HUES6 (cell line): ENCODE results near the gene BUB1.

Experiments
- H3K27ac ChIP-seq: 2 replicates; pipeline ENCODE4 v1.7.0; 2013; ENCODE audit warnings: low read depth, mild to moderate bottlenecking, low read length, inconsistent platforms
- H3K27me3 ChIP-seq: 2 replicates; pipeline ENCODE4 v1.6.1; 2013; ENCODE audit warnings: low read length; ENCODE audit not compliant: control insufficient read depth, insufficient read depth
- H3K36me3 ChIP-seq: 2 replicates; pipeline ENCODE4 v1.6.1; 2013; ENCODE audit warnings: low read length; ENCODE audit not compliant: control insufficient read depth, insufficient read depth
- H3K4me1 ChIP-seq: 2 replicates; pipeline ENCODE4 v1.6.1; 2013; ENCODE audit warnings: low read length; ENCODE audit not compliant: control insufficient read depth, insufficient read depth
- H3K4me3 ChIP-seq: 2 replicates; pipeline ENCODE4 v1.5.1; 2013; ENCODE audit warnings: low read depth, low read length
- H3K9ac ChIP-seq: one replicate; pipeline ENCODE4 v1.6.1; 2013; ENCODE audit warnings: mild to moderate bottlenecking, low read length
- H3K9me3 ChIP-seq: 2 replicates; pipeline ENCODE4 v1.6.1; 2013; ENCODE audit warnings: low read depth, low read length; ENCODE audit not compliant: control insufficient read depth, insufficient read depth

Gene BUB1

GRCh38 chr2:110677530-110678456, at the start of gene BUB1:
BUB1 (minus strand) TSS chr2:110678063; CDS start chr2:110677995, 68 bp downstream.
- H3K27me3 ChIP-seq: 0 out of 2 replicates have a peak, but pooled peaks cover 5% of the 10 kb centered on the region
- H3K4me1 ChIP-seq: peaks cover 34% of the 10 kb centered on the region
- peak within 1 kb of the TSS; percentile 81 for H3K9ac ChIP-seq
- H3K36me3 ChIP-seq: peaks cover 28% of the 10 kb centered on the region
- peaks cover 7% of the 10 kb centered on the region for H3K9me3 ChIP-seq
- peak within 1 kb of the TSS; percentile 70; the same call in 1 of the 2 replicates for H3K27ac ChIP-seq
- peak within 1 kb of the TSS; percentile 80 for H3K4me3 ChIP-seq

- peaks cover 28% of the 10 kb centered on the region for H3K4me1 ChIP-seq
- H3K4me3 ChIP-seq: no peak overlapping the region
- no peak overlapping the region for H3K27ac ChIP-seq
- no peaks in the 10 kb centered on the region for H3K9me3 ChIP-seq
- H3K9ac ChIP-seq: no peak overlapping the region
- H3K36me3 ChIP-seq: no peaks in the 10 kb centered on the region
- peaks cover 2% of the 10 kb centered on the region; the same call in 1 of the 2 replicates for H3K27me3 ChIP-seq
These were observed 48.4 kb upstream of the BUB1 start for GRCh38 chr2:110726285-110726684.

- Histone ChIP-seq H3K4me3 (no peak overlapping the region), H3K27me3 (no peaks in the 10 kb centered on the region), H3K4me1 (peaks cover 24% of the 10 kb centered on the region), H3K36me3 (no peaks in the 10 kb centered on the region), H3K27ac (no peak overlapping the region), H3K9ac (no peak overlapping the region), H3K9me3 (no peaks in the 10 kb centered on the region)
These were observed 48.0 kb upstream of the BUB1 start for GRCh38 chr2:110725859-110726258.

- no peaks in the 10 kb centered on the region for H3K36me3 ChIP-seq
- H3K27ac ChIP-seq: no peak overlapping the region
- H3K27me3 ChIP-seq: no peaks in the 10 kb centered on the region
- no peaks in the 10 kb centered on the region for H3K9me3 ChIP-seq
- H3K4me3 ChIP-seq: no peak overlapping the region
- peaks cover 20% of the 10 kb centered on the region for H3K4me1 ChIP-seq
- H3K9ac ChIP-seq: no peak overlapping the region
These were observed 47.5 kb upstream of the BUB1 start for GRCh38 chr2:110725370-110725769.

DNA sequence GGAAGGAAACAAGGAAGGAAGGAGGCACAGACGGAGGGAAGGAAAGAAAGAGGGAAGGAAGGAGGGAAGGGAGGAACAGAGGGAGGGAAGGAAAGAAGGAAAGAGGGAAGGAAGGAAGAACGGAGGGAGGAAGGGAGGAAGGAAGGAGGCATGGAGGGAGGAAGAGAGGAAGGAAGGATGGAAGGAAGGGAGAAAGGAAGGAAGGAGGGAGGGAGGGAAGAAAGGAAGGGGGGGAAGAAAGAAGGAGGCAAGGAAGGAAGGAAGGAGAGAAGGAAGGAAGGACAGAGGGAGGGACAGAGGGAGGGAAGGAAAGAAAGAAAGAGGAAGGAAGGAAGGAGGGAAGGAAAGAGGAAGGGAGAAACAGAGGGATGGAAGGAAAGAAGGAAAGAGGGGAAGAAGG, 47.0 kb upstream of the BUB1 start:
- Histone ChIP-seq H3K27me3 (no peaks in the 10 kb centered on the region), H3K4me1 (peaks cover 20% of the 10 kb centered on the region), H3K27ac (no peak overlapping the region), H3K9ac (no peak overlapping the region), H3K36me3 (no peaks in the 10 kb centered on the region), H3K4me3 (no peak overlapping the region), H3K9me3 (no peaks in the 10 kb centered on the region)

- Histone ChIP-seq H3K27ac (no peak overlapping the region), H3K9me3 (no peaks in the 10 kb centered on the region), H3K36me3 (no peaks in the 10 kb centered on the region), H3K4me3 (no peak overlapping the region), H3K27me3 (no peaks in the 10 kb centered on the region), H3K9ac (no peak overlapping the region), H3K4me1 (peaks cover 4% of the 10 kb centered on the region; the same call in 1 of the 2 replicates)
These were observed 42.7 kb upstream of the BUB1 start for GRCh38 chr2:110720547-110720946.

DNA sequence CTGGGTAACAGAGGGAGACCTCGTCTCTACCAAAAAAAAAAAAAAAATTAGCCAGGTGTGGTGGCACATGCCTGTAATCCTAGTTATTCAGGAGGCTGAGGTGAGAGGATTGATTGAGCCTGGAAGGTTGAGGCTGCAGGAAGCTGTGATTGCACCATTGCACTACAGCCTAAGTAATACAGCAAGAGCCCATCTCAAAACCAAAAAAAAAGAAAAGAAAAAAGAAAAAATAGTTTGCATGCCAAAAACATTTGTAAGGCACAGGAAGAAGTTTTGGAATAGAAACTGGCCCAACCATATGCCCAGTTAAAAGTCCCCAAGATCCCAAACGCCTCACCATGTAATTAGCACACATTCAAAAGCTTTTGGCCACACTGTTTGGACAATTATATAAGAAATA, 41.1 kb upstream of the BUB1 start:
- Histone ChIP-seq H3K27me3 (no peaks in the 10 kb centered on the region), H3K4me3 (no peak overlapping the region)

DNA sequence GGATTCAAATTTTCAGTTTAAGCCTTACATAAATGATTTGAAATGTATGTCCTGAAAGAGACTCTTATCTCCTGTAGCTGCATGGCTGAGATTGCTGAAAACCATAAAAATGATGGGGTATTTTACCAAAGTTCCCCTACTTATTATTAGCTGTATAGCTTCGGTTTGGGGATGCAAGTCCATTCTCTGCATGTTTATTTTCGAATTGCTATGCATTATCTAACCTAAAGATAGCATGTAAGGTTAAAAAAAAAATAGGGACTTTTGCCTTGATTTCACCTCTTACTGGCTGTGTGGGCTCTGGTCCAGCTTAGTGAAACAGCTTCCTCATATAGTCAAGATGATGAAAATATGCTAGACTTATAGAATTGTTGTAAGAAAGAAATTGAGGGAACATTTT, 40.5 kb upstream of the BUB1 start:
- Histone ChIP-seq H3K9me3 (no peaks in the 10 kb centered on the region), H3K36me3 (no peaks in the 10 kb centered on the region), H3K4me1 (no peaks in the 10 kb centered on the region), H3K27me3 (no peaks in the 10 kb centered on the region), H3K9ac (no peak overlapping the region), H3K27ac (no peak overlapping the region), H3K4me3 (no peak overlapping the region)

More for the DNA sequence above, 41.1 kb upstream of the BUB1 start:
- Histone ChIP-seq H3K27ac (no peak overlapping the region), H3K4me1 (peaks cover under 1% of the 10 kb centered on the region; the same call in 1 of the 2 replicates), H3K36me3 (no peaks in the 10 kb centered on the region), H3K9ac (no peak overlapping the region), H3K9me3 (no peaks in the 10 kb centered on the region)

DNA sequence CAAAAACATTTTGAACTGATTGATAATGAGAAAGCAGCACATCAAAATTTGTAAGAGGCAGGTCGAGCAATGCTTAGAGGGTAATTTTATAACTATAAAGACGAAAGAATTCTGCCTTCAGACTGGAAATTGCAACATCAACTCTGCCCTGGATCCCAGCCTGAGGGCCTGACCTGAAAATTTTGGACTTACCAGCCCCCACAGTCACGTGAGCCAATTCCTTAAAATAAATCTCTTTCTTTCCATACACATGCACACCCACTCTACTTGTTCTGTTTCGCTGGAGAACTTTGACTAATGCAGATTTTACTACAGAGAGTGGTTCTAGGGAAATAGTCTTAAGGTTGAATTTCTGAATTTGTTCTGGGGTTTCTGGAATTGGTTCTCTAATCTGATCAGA, 39.9 kb upstream of the BUB1 start:
- no peak overlapping the region for H3K9ac ChIP-seq
- no peak overlapping the region for H3K27ac ChIP-seq
- no peaks in the 10 kb centered on the region for H3K36me3 ChIP-seq
- no peak overlapping the region for H3K4me3 ChIP-seq
- H3K4me1 ChIP-seq: no peaks in the 10 kb centered on the region
- no peaks in the 10 kb centered on the region for H3K27me3 ChIP-seq
- no peaks in the 10 kb centered on the region for H3K9me3 ChIP-seq

DNA sequence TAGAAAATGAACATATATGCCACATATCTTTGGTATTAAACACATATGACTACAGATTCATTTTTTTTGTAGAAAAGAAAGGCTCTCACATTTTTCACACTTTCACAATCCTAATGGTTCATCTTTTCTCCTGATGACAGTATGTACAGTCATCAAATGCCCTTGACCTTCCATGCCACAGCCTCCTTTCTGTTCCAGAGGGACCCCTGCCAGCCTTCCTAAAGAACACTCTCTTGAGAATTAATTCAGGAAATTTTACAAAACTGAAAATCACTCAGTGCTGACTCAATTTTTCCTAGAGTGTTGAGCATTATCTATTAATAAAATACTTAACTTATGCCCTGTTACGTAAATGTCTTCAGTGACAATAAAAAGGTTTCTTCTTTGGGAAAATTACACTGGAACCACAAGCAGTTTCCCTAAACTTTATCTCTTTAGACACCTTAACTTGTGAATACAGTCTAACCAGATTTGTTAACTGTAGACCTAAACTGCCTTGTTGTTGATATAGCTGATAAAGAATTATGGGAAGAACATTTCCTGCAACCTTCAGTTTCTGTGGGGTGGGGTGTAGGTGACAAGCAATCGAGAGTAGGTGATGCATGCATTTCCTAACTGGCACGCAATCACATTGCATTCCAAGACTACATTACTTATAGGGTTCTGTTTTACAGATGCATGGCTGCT, 39.2 kb upstream of the BUB1 start:
- H3K27me3 ChIP-seq: no peaks in the 10 kb centered on the region
- no peak overlapping the region for H3K4me3 ChIP-seq
- no peaks in the 10 kb centered on the region for H3K36me3 ChIP-seq
- no peaks in the 10 kb centered on the region for H3K9me3 ChIP-seq
- H3K9ac ChIP-seq: no peak overlapping the region
- no peaks in the 10 kb centered on the region for H3K4me1 ChIP-seq
- no peak overlapping the region for H3K27ac ChIP-seq
